PC-9 (cell line): Measurements from ENCODE around the gene ABCA4. TPM values are rescaled to one million over a fixed set of nuclear protein-coding genes. Genes with fewer than 3 reads are reported as not detected.

Source experiments
- BruUV-seq: library from RNA; stranded (reverse); fragments of 400-500 nt; replicated peaks from 2 replicates; lab custom pipeline; 2021; lab: Mats Ljungman, UMichigan
- CTCF ChIA-PET: fragments of 300-600 bp; sonication (Branson Sonifier 250); formaldehyde crosslinking; loops from one replicate; lab custom pipeline; 2022; ENCODE audit warnings: antibody characterized with exemption; lab: Charles Lee
- POLR2A ChIA-PET: fragments of 300-600 bp; sonication (Branson Sonifier 250); formaldehyde crosslinking; loops from one replicate; lab custom pipeline; 2022; ENCODE audit warnings: antibody characterized with exemption; ENCODE audit not compliant: unreplicated experiment; lab: Charles Lee
- DNase-seq, 2 experiments: peaks; one replicate each; pipeline versions ENCODE4 v3.0.0 to v3.0.0-alpha.2; 2015 to 2022; ENCODE audit warnings: mixed read lengths in 1 of 2
- H2AFZ ChIP-seq: fragments of 200-600 bp; sonication (generic); 2 replicates; pipeline ENCODE4 v1.8.1; 2017; ENCODE audit warnings: antibody characterized with exemption
- H3F3A ChIP-seq: fragments of 200-600 bp; sonication (generic); 2 replicates; pipeline ENCODE4 v1.8.1; 2017; ENCODE audit warnings: antibody characterized with exemption, mild to moderate bottlenecking, low read depth; ENCODE audit not compliant: insufficient read depth
- H3K27ac ChIP-seq: fragments of 200-600 bp; sonication (generic); 2 replicates; pipeline ENCODE4 v1.6.1; 2016; ENCODE audit warnings: mixed run types
- H3K27me3 ChIP-seq: fragments of 200-600 bp; sonication (generic); 2 replicates; pipeline ENCODE4 v1.6.1; 2016; ENCODE audit warnings: low read depth, mixed run types; ENCODE audit not compliant: insufficient read depth
- H3K36me3 ChIP-seq: fragments of 200-600 bp; sonication (generic); 2 replicates; pipeline ENCODE4 v1.6.1; 2016; ENCODE audit warnings: low read depth, mixed run types
- H3K4me1 ChIP-seq: fragments of 200-600 bp; sonication (generic); replicated peaks from 2 replicates; pipeline ENCODE4 v1.6.1; 2016; ENCODE audit warnings: mixed run types; ENCODE audit not compliant: insufficient read depth
- H3K4me2 ChIP-seq: fragments of 200-600 bp; sonication (generic); 2 replicates; pipeline ENCODE4 v1.6.1; 2017; ENCODE audit warnings: mixed run types
- H3K4me3 ChIP-seq: fragments of 200-600 bp; sonication (generic); 2 replicates; pipeline ENCODE4 v1.6.1; 2016; ENCODE audit warnings: mixed run types
- H3K79me2 ChIP-seq: fragments of 200-600 bp; sonication (generic); 2 replicates; pipeline ENCODE4 v1.6.1; 2017; ENCODE audit warnings: low read depth, mixed run types
- H3K9me2 ChIP-seq: fragments of 200-600 bp; sonication (generic); 2 replicates; pipeline ENCODE4 v1.8.1; 2017; ENCODE audit warnings: mild to moderate bottlenecking; ENCODE audit not compliant: insufficient read depth
- H3K9me3 ChIP-seq: fragments of 200-600 bp; sonication (generic); 2 replicates; pipeline ENCODE4 v1.8.1; 2016; ENCODE audit warnings: low read depth; ENCODE audit not compliant: insufficient read depth
- H4K20me1 ChIP-seq: fragments of 200-600 bp; sonication (generic); 2 replicates; pipeline ENCODE4 v1.8.1; 2017; ENCODE audit not compliant: insufficient read depth
- EZH2 ChIP-seq: fragments of 200-600 bp; sonication (generic); IDR thresholded peaks from 2 replicates; pipeline ENCODE4 v1.8.0; 2017; ENCODE audit warnings: antibody characterized with exemption, low read depth
- intact Hi-C: fragments of 100-400 bp; cut with micrococcal nuclease; formaldehyde crosslinking; loops from one replicate; pipeline ENCODE4 v1.10.0; 2022; ENCODE audit not compliant: unreplicated experiment
- total RNA-seq: library from RNA; stranded (reverse); gene quantifications from 2 replicates; pipeline ENCODE4 v1.2.3, GENCODE V29; 2021
- TF ChIP-seq, protein P1 (sequence below): fragments of 200-600 bp; sonication (generic); conservative IDR thresholded peaks from 2 replicates; pipeline ENCODE4 v1.6.1; 2017; ENCODE audit warnings: mixed run types, antibody characterized with exemption, mild to moderate bottlenecking, moderate library complexity

The ABCA4 gene
- total RNA-seq, 1 experiment from 2014 or later = 20.8 TPM

DNA sequence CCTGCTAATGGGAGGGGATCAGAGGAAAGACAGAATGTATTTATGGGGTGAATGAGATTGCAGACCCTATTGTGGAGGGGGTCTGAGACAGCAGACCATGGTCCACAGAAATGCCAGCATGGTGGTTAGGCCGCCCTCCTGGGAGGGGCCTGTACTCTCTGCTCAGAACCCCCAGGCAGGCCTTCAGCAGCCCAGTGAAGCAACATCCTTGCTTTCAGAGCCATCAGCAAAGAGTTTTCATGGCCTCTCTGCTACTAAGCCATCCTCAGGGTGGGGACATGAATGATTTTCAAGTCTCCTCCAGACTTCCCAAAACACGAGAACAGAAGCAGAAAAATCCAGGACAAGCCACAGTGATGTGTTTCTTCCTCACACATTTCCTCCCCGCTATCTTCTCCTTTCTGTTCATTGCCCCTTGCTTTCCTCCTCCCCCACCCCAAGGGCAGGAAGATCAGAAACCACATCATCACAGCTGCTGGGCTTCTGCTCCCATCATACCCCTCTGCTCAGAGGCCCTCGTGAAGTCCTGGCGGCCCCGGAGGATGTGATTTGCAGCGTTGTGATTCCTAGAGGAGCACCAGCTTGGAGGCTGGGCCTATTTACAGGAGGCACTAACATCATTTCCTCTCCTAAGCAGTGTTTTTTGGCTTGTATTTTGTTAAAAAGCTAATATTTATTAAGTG lies 48.0 kb downstream of the ABCA4 start:
- no peaks in the 10 kb centered on the region for H3K36me3 ChIP-seq
- H3K27me3 ChIP-seq = no peaks in the 10 kb centered on the region
- no peaks in the 10 kb centered on the region for H3K79me2 ChIP-seq
- ChIA-PET POLR2A (interaction anchor here (0.6 kb wide), 1 partner anchor 261 kb away, joined by 3 read pairs; no protein-coding TSS in a partner anchor), CTCF (interaction anchor here (0.6 kb wide), 1 partner anchor 36 kb away, joined by 9 read pairs; no protein-coding TSS in a partner anchor)
- H3F3A ChIP-seq = peaks cover 24% of the 10 kb centered on the region
- H3K27ac ChIP-seq = no peak overlapping the region
- intact Hi-C loops = no loop called here
- no peak overlapping the region for H3K4me2 ChIP-seq
- H3K9me2 ChIP-seq = no peaks in the 10 kb centered on the region
- H4K20me1 ChIP-seq = no peaks in the 10 kb centered on the region
- no peak overlapping the region for H3K4me3 ChIP-seq
- no peak for TF ChIP-seq EZH2
- TF ChIP-seq, protein P1, sequence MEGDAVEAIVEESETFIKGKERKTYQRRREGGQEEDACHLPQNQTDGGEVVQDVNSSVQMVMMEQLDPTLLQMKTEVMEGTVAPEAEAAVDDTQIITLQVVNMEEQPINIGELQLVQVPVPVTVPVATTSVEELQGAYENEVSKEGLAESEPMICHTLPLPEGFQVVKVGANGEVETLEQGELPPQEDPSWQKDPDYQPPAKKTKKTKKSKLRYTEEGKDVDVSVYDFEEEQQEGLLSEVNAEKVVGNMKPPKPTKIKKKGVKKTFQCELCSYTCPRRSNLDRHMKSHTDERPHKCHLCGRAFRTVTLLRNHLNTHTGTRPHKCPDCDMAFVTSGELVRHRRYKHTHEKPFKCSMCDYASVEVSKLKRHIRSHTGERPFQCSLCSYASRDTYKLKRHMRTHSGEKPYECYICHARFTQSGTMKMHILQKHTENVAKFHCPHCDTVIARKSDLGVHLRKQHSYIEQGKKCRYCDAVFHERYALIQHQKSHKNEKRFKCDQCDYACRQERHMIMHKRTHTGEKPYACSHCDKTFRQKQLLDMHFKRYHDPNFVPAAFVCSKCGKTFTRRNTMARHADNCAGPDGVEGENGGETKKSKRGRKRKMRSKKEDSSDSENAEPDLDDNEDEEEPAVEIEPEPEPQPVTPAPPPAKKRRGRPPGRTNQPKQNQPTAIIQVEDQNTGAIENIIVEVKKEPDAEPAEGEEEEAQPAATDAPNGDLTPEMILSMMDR = no peak
- H3K4me1 ChIP-seq = peaks cover 27% of the 10 kb centered on the region
- no peak overlapping the region for H2AFZ ChIP-seq
- BruUV-seq = no TSS peak
- no peaks in the 10 kb centered on the region for H3K9me3 ChIP-seq
- no peak for DNase-seq

DNA sequence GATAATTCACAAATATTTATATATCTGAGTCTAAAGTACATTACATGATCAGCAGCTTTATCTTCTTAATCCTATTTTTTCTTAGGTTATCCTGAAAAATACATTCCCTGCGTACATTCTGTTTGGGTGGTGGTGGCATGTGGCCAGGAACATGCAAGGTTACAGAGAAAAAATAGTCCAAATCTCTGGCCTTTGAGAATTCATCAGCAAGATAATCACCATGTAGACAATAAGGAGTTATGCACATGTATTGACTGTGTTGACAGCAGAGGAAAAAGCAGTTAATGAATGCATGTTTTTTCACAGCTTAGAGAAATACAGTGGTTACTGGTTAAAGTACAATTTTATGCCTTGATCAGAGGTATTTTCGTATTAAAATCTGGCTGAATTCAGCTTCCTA lies 49.0 kb downstream of the ABCA4 start:
- intact Hi-C loops = no loop called here
- Histone ChIP-seq H3K9me2 (no peaks in the 10 kb centered on the region), H3F3A (peaks cover 34% of the 10 kb centered on the region), H3K4me3 (no peak overlapping the region), H3K4me1 (peaks cover 37% of the 10 kb centered on the region), H3K36me3 (no peaks in the 10 kb centered on the region), H3K4me2 (no peak overlapping the region), H4K20me1 (no peaks in the 10 kb centered on the region), H3K27me3 (no peaks in the 10 kb centered on the region), H2AFZ (no peak overlapping the region), H3K9me3 (no peaks in the 10 kb centered on the region), H3K79me2 (no peaks in the 10 kb centered on the region), H3K27ac (no peak overlapping the region)
- ChIA-PET CTCF (interaction anchor here (0.6 kb wide), 1 partner anchor 35 kb away, joined by 9 read pairs; no protein-coding TSS in a partner anchor), POLR2A (no interaction called here)
- DNase-seq = no peak
- no peak for TF ChIP-seq EZH2
- TF ChIP-seq, protein P1 = no peak
- BruUV-seq = no TSS peak

DNA sequence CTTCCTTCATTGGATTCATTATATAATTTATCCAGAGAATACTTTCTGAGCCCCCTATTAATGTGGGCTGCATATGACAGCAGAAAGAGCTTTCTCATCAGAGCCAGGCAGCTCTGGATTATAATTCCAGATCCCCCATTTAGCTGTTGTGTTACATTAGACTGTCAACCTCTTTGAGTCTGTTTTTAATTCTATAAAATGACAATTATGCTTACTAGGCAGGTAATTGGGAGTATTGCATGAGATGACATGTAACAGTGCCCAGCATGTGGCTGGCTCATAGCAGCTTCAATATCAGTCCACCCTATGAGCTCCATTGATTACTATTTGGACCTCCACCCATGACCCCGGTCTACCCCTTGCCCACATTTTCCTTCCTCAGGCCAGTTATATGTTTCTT lies 49.6 kb downstream of the ABCA4 start:
- CTCF ChIA-PET = no interaction called here
- BruUV-seq = no TSS peak
- no peak for DNase-seq
- POLR2A ChIA-PET = no interaction called here
- Histone ChIP-seq H3F3A (peaks cover 40% of the 10 kb centered on the region), H4K20me1 (no peaks in the 10 kb centered on the region), H3K79me2 (no peaks in the 10 kb centered on the region), H3K27me3 (no peaks in the 10 kb centered on the region), H2AFZ (no peak overlapping the region), H3K27ac (no peak overlapping the region), H3K36me3 (no peaks in the 10 kb centered on the region), H3K4me2 (no peak overlapping the region), H3K9me2 (no peaks in the 10 kb centered on the region), H3K9me3 (no peaks in the 10 kb centered on the region), H3K4me1 (peaks cover 43% of the 10 kb centered on the region), H3K4me3 (no peak overlapping the region)
- intact Hi-C loops = no loop called here
- no peak for TF ChIP-seq EZH2
- TF ChIP-seq, protein P1 = no peak
